ENCODE results near the gene DAO.

Gene DAO

DNA sequence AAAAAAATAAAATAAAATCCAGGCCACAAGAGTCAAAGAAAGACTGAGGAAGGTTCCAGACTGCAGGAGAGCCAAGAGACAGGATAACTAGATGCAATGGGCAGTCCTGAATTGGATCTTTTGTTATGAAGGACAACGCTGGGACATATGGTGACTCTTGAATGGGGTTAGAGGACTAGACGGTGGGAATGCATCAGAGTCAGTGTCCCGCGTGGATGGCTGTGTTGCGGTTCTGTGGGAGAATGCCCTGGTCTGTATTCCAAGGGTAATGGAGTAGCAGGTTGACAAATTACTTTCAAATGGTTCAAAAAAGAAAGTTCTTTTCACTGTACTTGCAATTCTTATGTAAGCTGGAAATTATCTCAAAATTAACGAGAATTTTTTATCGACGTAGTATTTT is 42.7 kb upstream of the DAO start:
- TF ChIP-seq, protein P1, sequence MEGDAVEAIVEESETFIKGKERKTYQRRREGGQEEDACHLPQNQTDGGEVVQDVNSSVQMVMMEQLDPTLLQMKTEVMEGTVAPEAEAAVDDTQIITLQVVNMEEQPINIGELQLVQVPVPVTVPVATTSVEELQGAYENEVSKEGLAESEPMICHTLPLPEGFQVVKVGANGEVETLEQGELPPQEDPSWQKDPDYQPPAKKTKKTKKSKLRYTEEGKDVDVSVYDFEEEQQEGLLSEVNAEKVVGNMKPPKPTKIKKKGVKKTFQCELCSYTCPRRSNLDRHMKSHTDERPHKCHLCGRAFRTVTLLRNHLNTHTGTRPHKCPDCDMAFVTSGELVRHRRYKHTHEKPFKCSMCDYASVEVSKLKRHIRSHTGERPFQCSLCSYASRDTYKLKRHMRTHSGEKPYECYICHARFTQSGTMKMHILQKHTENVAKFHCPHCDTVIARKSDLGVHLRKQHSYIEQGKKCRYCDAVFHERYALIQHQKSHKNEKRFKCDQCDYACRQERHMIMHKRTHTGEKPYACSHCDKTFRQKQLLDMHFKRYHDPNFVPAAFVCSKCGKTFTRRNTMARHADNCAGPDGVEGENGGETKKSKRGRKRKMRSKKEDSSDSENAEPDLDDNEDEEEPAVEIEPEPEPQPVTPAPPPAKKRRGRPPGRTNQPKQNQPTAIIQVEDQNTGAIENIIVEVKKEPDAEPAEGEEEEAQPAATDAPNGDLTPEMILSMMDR (IDR thresholded peaks at IDR 0.05), result no peak

DNA sequence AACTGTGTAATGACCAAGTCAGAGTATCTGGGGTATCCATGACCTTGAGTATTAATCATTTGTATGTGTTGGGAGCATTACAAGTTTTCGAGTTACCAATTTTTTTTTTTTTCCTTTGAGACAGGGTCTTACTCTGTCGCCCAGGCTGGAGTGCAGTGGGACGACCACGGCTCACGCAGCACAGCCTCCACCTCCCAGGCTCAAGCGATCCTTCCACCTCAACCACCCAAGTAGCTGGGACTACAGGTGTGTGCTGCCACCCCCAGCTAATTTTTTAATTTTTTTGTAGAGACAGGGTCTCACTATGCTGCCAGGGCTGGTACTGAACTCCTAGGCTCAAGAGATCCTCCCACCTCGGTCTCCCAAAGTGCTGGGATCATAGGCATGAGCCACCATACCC is 42.2 kb upstream of the DAO start:
- TF ChIP-seq, protein P1 (IDR thresholded peaks at IDR 0.05), result no peak

DNA sequence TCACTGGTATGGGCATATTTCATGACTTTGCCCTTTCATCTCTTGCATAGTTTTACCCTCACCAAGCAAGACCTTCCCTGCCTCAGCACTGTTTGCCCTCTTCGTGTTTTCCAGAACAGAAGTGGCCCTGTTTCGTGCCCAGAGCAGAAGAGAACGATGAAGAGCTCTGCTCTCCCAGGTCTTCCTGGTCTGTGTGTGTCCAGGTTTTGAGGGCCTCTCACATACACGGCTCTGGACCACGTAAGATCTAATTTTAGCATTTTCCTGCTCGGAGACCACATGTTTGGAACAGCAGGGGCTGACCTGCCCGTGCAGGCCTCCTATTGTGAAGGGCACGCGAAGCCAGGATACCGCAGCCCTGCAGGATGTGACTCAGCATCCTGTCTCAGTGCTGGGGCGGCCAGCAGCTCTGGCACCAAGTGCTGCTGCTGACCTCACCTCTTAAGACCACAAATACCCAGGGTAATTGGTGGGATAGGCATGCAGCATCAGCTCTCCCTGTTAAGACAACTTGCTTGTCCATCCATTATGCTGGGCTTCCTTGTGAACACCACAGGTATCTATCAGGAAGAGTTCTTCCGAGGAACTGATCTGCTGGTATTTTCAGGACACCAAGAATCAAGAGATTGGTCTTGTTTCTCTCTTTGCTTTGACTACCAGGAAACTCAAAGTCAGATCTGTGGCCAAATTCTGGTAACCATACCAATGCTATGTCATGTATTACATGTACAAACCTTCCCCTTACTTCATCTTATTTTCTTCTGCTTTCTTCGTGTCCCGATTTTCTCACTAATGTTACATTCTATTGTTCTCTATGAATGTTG is 41.5 kb upstream of the DAO start:
- TF ChIP-seq, protein P1 (IDR thresholded peaks at IDR 0.05), result no peak

DNA sequence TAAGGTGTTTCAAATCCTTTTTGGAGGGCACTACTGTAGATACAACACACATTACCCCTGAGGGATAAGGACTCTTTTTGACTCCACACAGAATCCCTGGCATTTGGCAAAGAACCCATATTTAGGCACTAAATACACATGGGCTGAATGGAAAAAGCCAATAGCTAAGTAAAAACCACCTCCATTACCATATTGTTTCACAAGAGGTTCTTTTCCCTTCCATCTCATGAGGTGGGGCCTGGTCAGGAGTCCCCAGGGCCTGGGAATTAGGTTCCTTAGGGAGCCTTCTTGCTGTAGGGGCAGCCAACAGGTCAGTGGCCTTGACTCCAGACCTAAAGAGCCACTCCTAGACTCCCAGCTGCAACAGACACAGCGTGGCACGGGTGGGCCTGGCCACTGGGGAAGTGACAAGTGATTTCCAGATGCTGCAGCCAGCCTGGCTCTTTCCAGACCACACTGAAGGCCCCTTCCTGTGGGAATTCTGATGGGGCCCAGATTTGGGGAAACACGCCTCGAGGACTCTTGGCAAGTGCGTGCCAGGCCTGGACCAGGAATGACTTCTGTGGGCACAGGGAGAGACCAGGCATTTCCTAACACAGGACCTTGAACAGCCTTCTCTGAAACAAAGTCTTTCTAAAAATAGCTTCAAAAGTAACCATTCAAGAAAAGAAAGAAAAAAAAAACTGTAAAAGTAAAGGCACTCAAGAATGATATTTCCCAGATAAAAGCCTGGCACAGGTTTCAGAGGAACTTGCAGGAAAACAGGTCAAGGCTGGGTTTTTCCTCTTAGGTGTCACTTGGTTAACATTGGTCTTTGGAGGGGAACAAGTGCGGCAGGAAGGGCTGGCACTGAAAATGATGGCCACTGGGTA is 40.6 kb upstream of the DAO start:
- TF ChIP-seq, protein P1 (IDR thresholded peaks at IDR 0.05), result no peak

DNA sequence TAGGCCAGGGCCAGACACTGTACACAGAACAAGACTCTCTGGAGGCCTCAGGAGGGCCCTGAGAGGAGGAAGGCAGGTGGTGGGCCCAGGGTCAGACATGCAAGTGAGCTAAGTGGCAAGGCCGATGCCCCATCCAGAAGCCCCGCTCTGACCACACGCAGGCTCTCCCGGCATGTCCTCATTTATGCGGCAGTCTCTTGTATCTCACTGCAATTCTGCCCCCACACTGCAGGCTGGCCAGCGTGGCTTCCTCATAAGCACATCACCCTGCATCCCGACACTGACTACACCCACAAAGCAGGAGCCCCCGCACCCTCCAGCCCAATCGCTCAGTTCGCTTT is 40.0 kb upstream of the DAO start:
- TF ChIP-seq, protein P1 (IDR thresholded peaks at IDR 0.05), result no peak

DNA sequence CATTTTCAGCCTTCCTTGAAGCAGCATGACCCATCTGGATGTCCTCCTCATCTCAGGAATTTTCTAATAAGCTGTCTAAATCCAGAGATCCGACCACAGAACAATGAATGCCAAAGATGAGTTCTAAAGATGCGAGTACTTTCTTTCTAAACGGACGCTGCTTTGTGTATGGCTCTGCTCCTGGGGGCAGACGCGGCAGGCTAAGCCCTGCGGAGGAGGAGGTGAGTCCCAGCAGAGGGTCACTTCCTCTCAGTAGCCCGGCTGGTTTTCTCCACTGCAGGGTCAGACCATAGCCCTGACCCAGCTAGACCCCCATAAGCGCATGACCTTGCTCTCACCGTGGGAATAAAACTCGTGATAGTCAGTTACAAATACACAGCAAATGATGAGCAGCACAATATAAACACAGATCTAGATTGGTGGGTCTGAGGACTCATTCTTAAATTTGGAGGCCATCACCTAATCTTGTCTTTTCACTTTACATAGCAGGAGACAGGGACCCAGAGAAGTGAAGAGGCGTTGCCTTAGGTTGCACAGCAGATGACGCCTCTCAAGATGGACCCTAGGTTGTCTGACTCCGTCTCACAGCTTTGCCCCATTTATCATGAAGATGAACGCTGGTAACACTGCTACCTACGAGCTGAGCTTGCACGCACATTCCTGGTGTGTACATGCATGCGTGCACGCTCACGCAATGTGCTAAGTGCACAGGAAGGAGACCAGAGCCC is 39.1 kb upstream of the DAO start:
- TF ChIP-seq, protein P1 (IDR thresholded peaks at IDR 0.05), result no peak

DNA sequence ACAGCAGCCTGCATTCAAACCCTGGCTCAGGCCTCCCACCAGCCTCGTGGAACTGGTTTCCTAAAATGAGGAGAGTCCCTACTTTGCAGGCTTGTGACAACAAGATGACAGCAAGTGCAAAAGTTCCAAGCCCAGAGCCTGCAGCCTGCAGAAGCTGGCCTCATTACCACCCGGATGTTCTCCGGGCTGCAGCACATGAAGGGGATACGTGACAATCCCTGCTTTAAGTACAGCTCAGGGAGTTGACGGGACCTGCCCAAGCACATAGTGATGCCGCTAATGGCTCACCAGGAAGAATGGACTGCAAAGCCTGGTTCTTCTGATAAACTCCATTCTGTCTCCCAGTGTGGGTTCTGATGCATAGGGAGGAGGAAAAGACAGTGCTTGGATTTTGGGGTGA is 37.5 kb upstream of the DAO start:
- TF ChIP-seq, protein P1 (IDR thresholded peaks at IDR 0.05), result no peak

All from LNCAP (cell line).